DMS114 treated with DMSO at 0.1 percent for 48 hours (cell line): ENCODE measurements around the gene BNIP5.

ENCODE experiments used
- DNase-seq: peaks from one replicate; lab custom pipeline; 2025; ENCODE audit not compliant: unreplicated experiment; lab: John Stamatoyannopoulos, UW

Gene BNIP5

GRCh38 chr6:36326356-36326995 lies 10.2 kb downstream of the BNIP5 start:
- DNase-seq, result no peak

- no peak for DNase-seq
Observed at GRCh38 chr6:36324715-36325114, 12.0 kb downstream of the BNIP5 start.

DNA sequence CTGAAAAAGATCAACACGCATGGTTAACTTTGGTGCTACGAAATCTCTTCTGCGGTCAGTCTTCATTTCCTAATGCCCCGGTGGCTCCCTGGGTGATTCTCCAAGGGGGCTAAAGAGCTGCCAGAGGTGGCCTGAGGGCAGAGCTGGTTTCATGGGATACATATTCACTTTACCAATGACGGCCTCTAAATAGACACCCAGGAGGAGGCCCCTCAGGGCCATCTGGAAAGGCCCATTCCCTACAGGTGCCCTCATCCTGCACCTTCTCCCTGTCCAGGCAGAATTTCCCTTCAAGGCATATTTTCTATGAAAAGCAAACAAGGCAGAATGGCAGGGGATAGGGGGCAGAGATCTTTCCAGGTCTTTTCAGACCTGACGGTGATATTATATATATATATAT lies 12.5 kb downstream of the BNIP5 start:
- DNase-seq, result no peak

- DNase-seq, result no peak
Observed at GRCh38 chr6:36323062-36323461, 13.6 kb downstream of the BNIP5 start.

- DNase-seq, result no peak
Observed at GRCh38 chr6:36322591-36322990, 14.1 kb downstream of the BNIP5 start.

DNA sequence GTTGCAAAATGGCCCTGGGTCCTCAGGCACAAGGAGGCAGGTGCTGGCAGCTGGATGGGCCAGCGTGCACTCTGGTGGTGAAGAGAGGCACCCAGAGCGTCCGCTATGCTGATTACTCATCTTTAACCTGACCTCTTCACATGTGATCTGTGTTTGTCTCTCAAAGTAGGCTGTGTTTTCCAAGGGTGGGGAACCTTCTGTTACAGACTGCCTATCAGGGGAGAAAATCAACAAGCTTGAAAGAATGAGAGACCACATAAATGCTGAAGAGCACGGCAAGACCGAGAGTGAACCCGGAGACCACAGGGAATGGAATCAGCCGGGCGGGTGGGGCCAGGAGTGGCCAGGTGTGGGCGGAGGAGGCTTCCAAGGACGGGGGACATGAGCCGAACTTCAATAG lies 16.2 kb downstream of the BNIP5 start:
- no peak for DNase-seq

GRCh38 chr6:36319821-36320220 lies 16.9 kb downstream of the BNIP5 start:
- DNase-seq, result no peak

DNA sequence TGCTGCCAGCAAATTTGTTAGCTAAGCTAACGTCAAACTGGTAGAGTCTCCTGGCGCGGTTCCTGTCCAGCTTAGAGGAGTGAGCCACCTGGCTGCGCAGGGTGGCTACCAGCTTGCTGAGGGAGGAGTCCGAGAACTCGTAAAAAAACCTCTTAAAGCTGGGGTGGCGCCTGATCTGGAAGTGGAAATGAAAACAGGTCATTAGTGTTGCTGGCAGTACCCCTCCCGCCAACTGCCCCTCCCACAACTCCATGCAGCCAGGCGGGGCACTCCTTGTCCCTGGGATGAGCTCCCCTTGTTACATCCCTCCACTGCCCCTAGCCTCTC lies 17.3 kb downstream of the BNIP5 start:
- no peak for DNase-seq

DNA sequence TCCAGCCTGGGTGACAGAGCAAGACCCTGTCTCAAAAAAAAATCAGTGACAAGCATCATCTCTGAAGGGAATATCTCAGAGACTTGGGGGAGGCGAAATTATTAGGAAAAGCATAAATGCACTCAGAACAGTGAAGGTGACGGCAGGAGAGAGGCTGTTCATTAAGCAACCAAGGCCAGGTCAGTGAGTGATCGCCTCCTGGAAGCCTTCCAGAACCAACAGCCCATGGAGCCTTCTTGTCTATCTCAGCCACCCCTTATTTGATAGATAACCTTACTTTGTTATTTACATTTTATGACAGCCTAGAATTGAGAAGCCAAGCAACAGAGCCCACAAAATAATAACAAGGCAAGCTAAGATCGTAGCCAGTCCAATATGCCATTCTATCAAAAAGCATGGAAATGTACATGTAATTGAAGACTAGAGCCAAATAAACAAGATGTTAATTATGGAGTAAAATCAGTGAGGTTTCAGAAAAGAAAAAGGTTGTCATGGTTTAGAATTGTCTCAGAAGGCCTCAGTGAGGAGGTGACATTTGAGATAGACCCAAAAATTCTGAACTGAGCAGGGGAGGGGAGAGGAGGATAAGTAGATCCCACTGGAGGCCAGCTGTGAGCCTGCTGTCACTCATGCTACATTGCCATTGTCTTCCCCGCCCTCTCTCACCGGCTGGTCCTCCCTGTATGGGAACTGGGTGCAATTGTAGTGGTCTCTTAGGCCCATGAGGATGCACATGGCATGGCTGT lies 17.8 kb downstream of the BNIP5 start:
- no peak for DNase-seq

DNA sequence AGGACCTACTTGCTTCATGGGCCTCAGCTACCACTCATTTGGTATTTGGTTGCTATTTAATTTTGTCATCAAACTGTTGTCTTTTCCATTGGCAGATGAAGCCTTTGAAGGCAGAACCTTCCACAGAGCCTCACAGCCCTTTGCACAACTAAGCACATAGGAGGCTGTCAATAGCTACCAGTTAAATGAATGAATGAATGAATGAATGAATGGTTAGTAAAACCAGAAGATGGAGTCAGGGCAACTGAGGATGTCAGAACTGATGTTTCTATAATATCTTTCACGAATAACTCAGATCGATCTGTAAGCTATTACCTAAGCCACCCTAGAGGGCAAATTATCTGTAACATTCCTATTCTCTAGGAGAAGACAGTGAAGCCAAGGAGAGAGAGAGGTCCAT lies 19.1 kb downstream of the BNIP5 start:
- DNase-seq, result no peak

GRCh38 chr6:36315921-36316320 lies 20.8 kb downstream of the BNIP5 start:
- no peak for DNase-seq

DNA sequence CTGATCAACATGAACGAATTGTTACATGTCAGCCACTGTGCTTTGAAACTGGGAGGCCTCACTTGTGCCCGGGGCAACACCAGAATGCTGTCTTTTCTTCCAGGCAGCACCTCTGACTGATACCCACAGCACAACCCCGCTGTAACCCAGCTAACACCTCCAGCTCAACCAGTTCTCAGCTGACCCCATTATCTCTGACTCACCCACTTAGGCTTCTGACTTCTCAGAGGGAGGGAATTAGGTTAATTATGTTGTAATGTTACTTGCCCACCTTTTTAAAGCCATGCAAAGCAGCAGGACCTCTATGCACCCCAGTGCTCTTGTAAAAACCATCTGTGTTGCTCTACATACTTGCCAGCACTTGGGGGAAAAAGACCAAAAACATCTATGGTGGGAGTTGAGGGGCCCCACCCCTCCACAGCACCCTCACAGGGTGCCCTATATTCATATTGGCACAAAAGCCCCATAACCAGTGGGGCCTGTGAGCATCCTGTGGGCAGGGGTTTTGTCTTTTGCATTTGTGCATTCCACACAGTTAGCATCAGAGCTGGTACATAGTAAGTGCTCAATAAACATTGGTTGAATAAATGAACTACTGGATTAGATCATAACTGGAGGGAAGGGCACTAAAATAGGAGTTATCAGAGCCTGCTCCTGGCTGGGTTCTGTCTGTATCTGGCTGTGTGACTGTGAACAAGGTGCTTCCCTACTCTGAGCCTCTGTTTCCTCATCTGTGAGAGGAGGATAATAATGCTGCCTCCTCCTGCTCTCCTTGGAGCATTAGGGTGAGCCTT lies 22.3 kb downstream of the BNIP5 start:
- DNase-seq, result no peak

GRCh38 chr6:36313649-36313936 lies 23.1 kb downstream of the BNIP5 start:
- no peak for DNase-seq

GRCh38 chr6:36312854-36313648 lies 23.6 kb downstream of the BNIP5 start:
- DNase-seq, result no peak

- DNase-seq, result no peak
Observed at GRCh38 chr6:36309900-36310299, 26.8 kb downstream of the BNIP5 start.

- no peak for DNase-seq
Observed at GRCh38 chr6:36309203-36309602, 27.5 kb downstream of the BNIP5 start.

DNA sequence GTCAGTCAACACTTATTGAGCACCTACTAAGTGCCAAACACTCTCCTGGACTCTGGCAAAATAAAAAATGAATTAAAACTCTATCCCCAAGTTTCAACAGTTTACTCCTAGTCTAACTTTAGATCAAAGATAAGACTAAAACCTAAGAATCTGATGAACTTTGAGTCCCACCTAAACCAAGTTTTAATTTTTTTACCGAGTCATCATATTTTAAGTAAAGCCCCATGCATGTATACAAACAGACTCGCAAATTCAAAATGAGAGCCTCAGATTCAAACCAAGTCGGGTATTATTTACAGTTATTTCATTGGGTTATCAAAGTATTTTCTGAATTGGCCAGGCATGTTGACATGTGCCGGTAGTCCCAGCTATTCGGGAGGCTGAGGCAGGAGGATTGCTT lies 28.2 kb downstream of the BNIP5 start:
- DNase-seq, result no peak

- DNase-seq, result no peak
Observed at GRCh38 chr6:36306375-36306774, 30.3 kb downstream of the BNIP5 start.

DNA sequence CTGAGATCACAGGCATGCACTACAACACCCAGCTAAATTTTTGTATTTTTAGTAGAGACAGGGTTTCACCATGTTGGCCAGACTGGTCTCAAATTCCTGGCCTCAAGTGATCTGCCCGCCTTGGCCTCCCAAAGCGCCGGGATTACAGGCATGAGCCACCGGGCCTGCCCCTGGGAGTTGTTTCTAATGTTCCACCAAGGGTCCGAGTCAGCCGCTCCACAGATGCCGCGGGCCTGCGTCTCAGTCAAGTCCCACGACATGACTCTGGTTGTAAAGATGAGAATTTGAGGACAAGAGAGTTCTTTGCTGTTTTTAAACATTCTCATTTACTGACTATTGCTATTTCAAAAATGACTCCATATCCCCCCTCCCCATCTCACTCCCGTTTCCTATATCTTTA lies 30.8 kb downstream of the BNIP5 start:
- DNase-seq, result no peak

- DNase-seq, result peak; percentile 79
Observed at GRCh38 chr6:36302227-36302976, 34.3 kb downstream of the BNIP5 start.

DNA sequence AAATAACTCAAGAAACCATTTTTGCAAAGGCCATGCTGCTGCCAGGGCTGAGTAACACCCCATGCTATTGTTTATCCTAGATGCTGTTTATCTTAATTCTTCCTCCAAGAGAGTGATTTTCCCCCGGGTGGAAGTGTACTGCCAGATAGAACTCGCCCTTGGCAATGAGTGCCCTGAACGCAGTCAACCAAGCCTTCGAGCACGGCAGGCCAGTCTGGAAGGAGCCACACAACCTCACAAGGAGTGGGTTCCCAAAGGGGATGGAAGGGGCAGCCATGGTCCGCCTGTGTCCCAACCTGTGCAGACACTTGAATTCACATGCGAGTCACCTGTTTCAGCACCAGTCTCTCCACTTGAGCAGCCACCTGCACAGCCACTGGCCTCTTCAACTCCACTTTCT lies 34.9 kb downstream of the BNIP5 start:
- no peak for DNase-seq
